ENCODE results near the gene TAS2R13. TPM values are rescaled to one million over a fixed set of nuclear protein-coding genes. Genes with fewer than 3 reads are reported as not detected.

TAS2R13 gene
- total and polyA plus RNA-seq, 2 donors from 2014 or later: 2.8 TPM; not detected in 1

DNA sequence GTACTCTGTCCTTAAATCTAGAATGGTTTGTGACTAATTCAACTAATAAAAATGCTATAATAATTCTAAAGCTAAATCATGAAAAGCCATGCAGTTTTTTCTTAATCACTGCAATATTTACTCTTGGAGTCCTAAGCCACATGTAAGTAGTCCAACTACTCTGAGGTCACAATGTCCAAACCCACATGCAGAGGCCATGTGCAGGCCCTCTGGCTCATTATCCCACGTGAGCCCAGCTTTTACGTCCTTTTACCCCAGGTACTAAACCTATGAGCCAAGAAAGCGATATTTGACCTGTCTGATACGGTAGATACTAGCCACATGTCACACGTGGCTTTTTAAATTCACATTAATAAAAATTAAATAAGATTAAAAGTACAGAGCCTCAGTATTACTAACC is 12.5 kb downstream of the TAS2R13 start:
- no peak overlapping the region for H3K27ac ChIP-seq (ENCODE audit: low read depth in 2 of 2, low read length in 2 of 2)
- FAIRE-seq: no peak
- TF ChIP-seq, protein P1, sequence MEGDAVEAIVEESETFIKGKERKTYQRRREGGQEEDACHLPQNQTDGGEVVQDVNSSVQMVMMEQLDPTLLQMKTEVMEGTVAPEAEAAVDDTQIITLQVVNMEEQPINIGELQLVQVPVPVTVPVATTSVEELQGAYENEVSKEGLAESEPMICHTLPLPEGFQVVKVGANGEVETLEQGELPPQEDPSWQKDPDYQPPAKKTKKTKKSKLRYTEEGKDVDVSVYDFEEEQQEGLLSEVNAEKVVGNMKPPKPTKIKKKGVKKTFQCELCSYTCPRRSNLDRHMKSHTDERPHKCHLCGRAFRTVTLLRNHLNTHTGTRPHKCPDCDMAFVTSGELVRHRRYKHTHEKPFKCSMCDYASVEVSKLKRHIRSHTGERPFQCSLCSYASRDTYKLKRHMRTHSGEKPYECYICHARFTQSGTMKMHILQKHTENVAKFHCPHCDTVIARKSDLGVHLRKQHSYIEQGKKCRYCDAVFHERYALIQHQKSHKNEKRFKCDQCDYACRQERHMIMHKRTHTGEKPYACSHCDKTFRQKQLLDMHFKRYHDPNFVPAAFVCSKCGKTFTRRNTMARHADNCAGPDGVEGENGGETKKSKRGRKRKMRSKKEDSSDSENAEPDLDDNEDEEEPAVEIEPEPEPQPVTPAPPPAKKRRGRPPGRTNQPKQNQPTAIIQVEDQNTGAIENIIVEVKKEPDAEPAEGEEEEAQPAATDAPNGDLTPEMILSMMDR (IDR thresholded peaks at IDR 0.05; ENCODE audit: borderline replicate concordance, extremely low read depth, insufficient read depth): no peak
- no peak overlapping the region for H3K4me3 ChIP-seq (ENCODE audit: low read length in 3 of 3)
- H3K9ac ChIP-seq (ENCODE audit: low read length in 3 of 3): no peak overlapping the region
- no peaks in the 10 kb centered on the region for H3K36me3 ChIP-seq (ENCODE audit: control insufficient read depth in 2 of 3, insufficient read depth in 3 of 3, low read length in 3 of 3)
- no peak for DNase-seq
- H3K4me1 ChIP-seq (ENCODE audit: control insufficient read depth in 2 of 3, insufficient read depth in 2 of 3, low read depth in 1 of 3, low read length in 3 of 3): no peaks in the 10 kb centered on the region
- intact Hi-C loops (cut with DNase I): no loop called here
- no peaks in the 10 kb centered on the region for H3K27me3 ChIP-seq (ENCODE audit: control insufficient read depth, insufficient read depth, low read length)
- no peaks in the 10 kb centered on the region for H3K9me3 ChIP-seq (ENCODE audit: control insufficient read depth in 2 of 3, insufficient read depth in 1 of 3, low read length in 3 of 3)

GRCh38 chr12:10891937-10892336 is 17.4 kb downstream of the TAS2R13 start:
- TF ChIP-seq, protein P1 (IDR thresholded peaks at IDR 0.05; ENCODE audit: borderline replicate concordance, extremely low read depth, insufficient read depth): no peak
- H3K27ac ChIP-seq (ENCODE audit: low read depth in 2 of 2, low read length in 2 of 2): no peak overlapping the region
- DNase-seq: no peak
- FAIRE-seq: no peak
- no peak overlapping the region for H3K9ac ChIP-seq (ENCODE audit: low read length in 3 of 3)
- no peak overlapping the region for H3K4me3 ChIP-seq (ENCODE audit: low read length in 3 of 3)
- no peaks in the 10 kb centered on the region for H3K36me3 ChIP-seq (ENCODE audit: control insufficient read depth in 2 of 3, insufficient read depth in 3 of 3, low read length in 3 of 3)
- H3K9me3 ChIP-seq (ENCODE audit: control insufficient read depth in 2 of 3, insufficient read depth in 1 of 3, low read length in 3 of 3): no peaks in the 10 kb centered on the region
- no peaks in the 10 kb centered on the region for H3K4me1 ChIP-seq (ENCODE audit: control insufficient read depth in 2 of 3, insufficient read depth in 2 of 3, low read depth in 1 of 3, low read length in 3 of 3)
- intact Hi-C loops (cut with DNase I): no loop called here
- no peaks in the 10 kb centered on the region for H3K27me3 ChIP-seq (ENCODE audit: control insufficient read depth, insufficient read depth, low read length)

- no peaks in the 10 kb centered on the region for H3K9me3 ChIP-seq (ENCODE audit: control insufficient read depth in 2 of 3, insufficient read depth in 1 of 3, low read length in 3 of 3)
- FAIRE-seq: no peak
- H3K36me3 ChIP-seq (ENCODE audit: control insufficient read depth in 2 of 3, insufficient read depth in 3 of 3, low read length in 3 of 3): no peaks in the 10 kb centered on the region
- TF ChIP-seq, protein P1 (IDR thresholded peaks at IDR 0.05; ENCODE audit: borderline replicate concordance, extremely low read depth, insufficient read depth): no peak
- H3K27ac ChIP-seq (ENCODE audit: low read depth in 2 of 2, low read length in 2 of 2): no peak overlapping the region
- no peak overlapping the region for H3K9ac ChIP-seq (ENCODE audit: low read length in 3 of 3)
- no peaks in the 10 kb centered on the region for H3K27me3 ChIP-seq (ENCODE audit: control insufficient read depth, insufficient read depth, low read length)
- H3K4me1 ChIP-seq (ENCODE audit: control insufficient read depth in 2 of 3, insufficient read depth in 2 of 3, low read depth in 1 of 3, low read length in 3 of 3): no peaks in the 10 kb centered on the region
- intact Hi-C loops (cut with DNase I): no loop called here
- DNase-seq: no peak
- H3K4me3 ChIP-seq (ENCODE audit: low read length in 3 of 3): no peak overlapping the region
Measured at GRCh38 chr12:10889226-10889625, 20.1 kb downstream of the TAS2R13 start.

- Histone ChIP-seq H3K9ac (ENCODE audit: low read length in 3 of 3) (no peak within 1 kb of the TSS), H3K27me3 (ENCODE audit: control insufficient read depth, insufficient read depth, low read length) (no peaks in the 10 kb centered on the region), H3K4me1 (ENCODE audit: control insufficient read depth in 2 of 3, insufficient read depth in 2 of 3, low read depth in 1 of 3, low read length in 3 of 3) (no peaks in the 10 kb centered on the region), H3K9me3 (ENCODE audit: control insufficient read depth in 2 of 3, insufficient read depth in 1 of 3, low read length in 3 of 3) (no peaks in the 10 kb centered on the region), H3K36me3 (ENCODE audit: control insufficient read depth in 2 of 3, insufficient read depth in 3 of 3, low read length in 3 of 3) (no peaks in the 10 kb centered on the region), H3K27ac (ENCODE audit: low read depth in 2 of 2, low read length in 2 of 2) (no peak within 1 kb of the TSS), H3K4me3 (ENCODE audit: low read length in 3 of 3) (no peak within 1 kb of the TSS)
- intact Hi-C loops (cut with DNase I): no loop called here
- TF ChIP-seq, protein P1 (IDR thresholded peaks at IDR 0.05; ENCODE audit: borderline replicate concordance, extremely low read depth, insufficient read depth): no peak
- DNase-seq: no peak
- FAIRE-seq: no peak
Measured at GRCh38 chr12:10884086-10884725, 25.2 kb downstream of the TAS2R13 start, which contains the start of gene PRH1. Gene PRH1 (minus strand): TSS chr12:10884255. CDS start chr12:10884217, 38 bp downstream.

Data from kidney (tissue), 14 donors.